Keratinocyte (primary cell): ENCODE measurements around the gene TANK. TPM values are rescaled to one million over a fixed set of nuclear protein-coding genes. Genes with fewer than 3 reads are reported as not detected.
"Not testable (repeated sequence)": the region's sequence is repeated elsewhere in the genome, so short reads cannot be mapped to it uniquely, and the experiment has no call there.

ENCODE experiments used
- DNase-seq: peaks from one replicate; pipeline ENCODE4 v3.0.0-alpha.2; 2011; ENCODE audit warnings: low read depth, missing footprints, low spot score
- FAIRE-seq: peaks from 2 replicates; lab custom pipeline; 2011; peaks lifted over from hg19 to GRCh38; lab: Jason Lieb, UNC
- H2AFZ ChIP-seq: 2 replicates; pipeline ENCODE4 v1.6.0; 2012; ENCODE audit warnings: low read length, control low read depth, inconsistent platforms; ENCODE audit not compliant: control insufficient read depth
- H3K27ac ChIP-seq: 2 replicates; pipeline ENCODE4 v1.5.1; 2011; ENCODE audit warnings: low read length; ENCODE audit not compliant: control insufficient read depth, insufficient read depth
- H3K27me3 ChIP-seq: 3 replicates; pipeline ENCODE4 v1.6.0; 2011; ENCODE audit warnings: low read length; ENCODE audit not compliant: control insufficient read depth, insufficient read depth; ENCODE audit errors: extremely low read depth
- H3K36me3 ChIP-seq, 2 experiments: 2 replicates in 1 of 2; 3 replicates in 1 of 2; pipeline ENCODE4 v1.5.1; 2011; ENCODE audit warnings: low read length in 2 of 2, mild to moderate bottlenecking in 1 of 2; ENCODE audit not compliant: control insufficient read depth in 2 of 2, insufficient read depth in 2 of 2; ENCODE audit errors: extremely low read depth in 1 of 2
- H3K4me1 ChIP-seq: 3 replicates; pipeline ENCODE4 v1.5.1; 2011; ENCODE audit warnings: low read length; ENCODE audit not compliant: control insufficient read depth, insufficient read depth; ENCODE audit errors: extremely low read depth
- H3K4me2 ChIP-seq: 3 replicates; pipeline ENCODE4 v1.6.0; 2011; ENCODE audit warnings: low read depth, low read length; ENCODE audit not compliant: control insufficient read depth, insufficient read depth; ENCODE audit errors: extremely low read depth
- H3K4me3 ChIP-seq, 3 experiments: fragments of 200-600 bp in 1 of 3; sonication (generic) in 1 of 3; 2 replicates in 2 of 3; 3 replicates in 1 of 3; pipeline ENCODE4 v1.5.1; 2011 to 2016; ENCODE audit warnings: low read length in 3 of 3, mild to moderate bottlenecking in 3 of 3, control low read depth in 2 of 3, inconsistent platforms in 1 of 3, low read depth in 1 of 3, mixed read lengths in 1 of 3, mixed run types in 1 of 3, moderate library complexity in 1 of 3; ENCODE audit not compliant: control insufficient read depth in 2 of 3, insufficient read depth in 2 of 3; ENCODE audit errors: extremely low read depth in 1 of 3
- H3K79me2 ChIP-seq: 2 replicates; pipeline ENCODE4 v1.6.0; 2012; ENCODE audit warnings: low read length; ENCODE audit not compliant: control insufficient read depth, insufficient read depth
- H3K9ac ChIP-seq: 3 replicates; pipeline ENCODE4 v1.6.0; 2011; ENCODE audit warnings: low read length; ENCODE audit not compliant: control insufficient read depth, insufficient read depth; ENCODE audit errors: extremely low read depth
- H3K9me1 ChIP-seq: 3 replicates; pipeline ENCODE4 v1.6.0; 2011; ENCODE audit warnings: low read length; ENCODE audit not compliant: control insufficient read depth, insufficient read depth; ENCODE audit errors: extremely low read depth
- H3K9me3 ChIP-seq: 2 replicates; pipeline ENCODE4 v1.5.1; 2012; ENCODE audit warnings: low read depth, low read length; ENCODE audit not compliant: control insufficient read depth
- H4K20me1 ChIP-seq: 3 replicates; pipeline ENCODE4 v1.6.0; 2011; ENCODE audit warnings: low read length; ENCODE audit not compliant: control insufficient read depth, insufficient read depth; ENCODE audit errors: extremely low read depth
- EZH2 ChIP-seq: IDR thresholded peaks from one replicate; pipeline ENCODE4 v1.6.1; 2012; ENCODE audit warnings: inconsistent platforms, mild to moderate bottlenecking, low read length, moderate library complexity
- dilution Hi-C: fragments of 300-500 bp; cut with MboI; formaldehyde crosslinking; loops from one replicate; pipeline ENCODE4 v1.7.0; 2020; ENCODE audit warnings: low sequenced_read_pairs; ENCODE audit not compliant: extremely low pct_ligation_motif_present
- polyA plus RNA-seq, 5 experiments: library from polyadenylated mRNA; depleted of rRNA in 3 of 5; stranded (reverse) in 3 of 5; stranded (forward) in 1 of 5; unstranded in 1 of 5; fragments of >200 nt; gene quantifications; 1 replicate in 1 of 5; 2 replicates in 3 of 5; 3 replicates in 1 of 5; pipeline versions ENCODE4 v1.2.1 to v1.2.3, GENCODE V29; 2011 to 2012; ENCODE audit warnings: missing spikeins in 2 of 5, low read depth in 1 of 5, low replicate concordance in 1 of 5
- TF ChIP-seq, protein P1 (sequence below), 3 experiments: IDR thresholded peaks in 1 of 3; conservative IDR thresholded peaks in 1 of 3; optimal IDR thresholded peaks in 1 of 3; 2 replicates in 2 of 3; 3 replicates in 1 of 3; pipeline versions ENCODE3 to v1.5.1; 2011; ENCODE audit warnings: low read length in 3 of 3, mild to moderate bottlenecking in 3 of 3, moderate library complexity in 2 of 3, control low read depth in 1 of 3, inconsistent platforms in 1 of 3; ENCODE audit not compliant: insufficient read depth in 2 of 3; ENCODE audit errors: extremely low read depth in 1 of 3

The TANK gene
- polyA plus RNA-seq, 1 donor (not counting 4 experiments of a cell fraction or from before 2014, with no cell fraction given) = 47.2 TPM

DNA sequence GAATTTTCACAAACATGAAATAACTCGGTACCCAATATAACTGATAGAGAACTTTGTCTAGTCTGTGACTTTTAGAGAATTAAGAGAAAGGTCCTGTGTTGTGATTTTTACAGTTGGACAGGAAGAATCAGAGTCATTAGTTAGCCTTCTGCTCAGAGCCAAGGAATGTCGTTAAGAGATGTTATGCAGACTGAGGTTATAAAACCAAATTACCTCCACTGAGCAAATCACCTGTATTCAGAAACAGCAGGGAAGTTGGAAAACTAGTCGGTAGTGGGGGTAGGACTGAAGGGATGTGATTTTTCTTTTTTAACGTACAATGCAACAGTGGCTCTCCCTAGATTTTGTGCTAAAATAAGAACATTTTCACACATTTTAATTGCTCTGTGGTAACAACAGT is 18.5 kb downstream of the TANK start:
- no peak for TF ChIP-seq EZH2
- TF ChIP-seq, protein P1, sequence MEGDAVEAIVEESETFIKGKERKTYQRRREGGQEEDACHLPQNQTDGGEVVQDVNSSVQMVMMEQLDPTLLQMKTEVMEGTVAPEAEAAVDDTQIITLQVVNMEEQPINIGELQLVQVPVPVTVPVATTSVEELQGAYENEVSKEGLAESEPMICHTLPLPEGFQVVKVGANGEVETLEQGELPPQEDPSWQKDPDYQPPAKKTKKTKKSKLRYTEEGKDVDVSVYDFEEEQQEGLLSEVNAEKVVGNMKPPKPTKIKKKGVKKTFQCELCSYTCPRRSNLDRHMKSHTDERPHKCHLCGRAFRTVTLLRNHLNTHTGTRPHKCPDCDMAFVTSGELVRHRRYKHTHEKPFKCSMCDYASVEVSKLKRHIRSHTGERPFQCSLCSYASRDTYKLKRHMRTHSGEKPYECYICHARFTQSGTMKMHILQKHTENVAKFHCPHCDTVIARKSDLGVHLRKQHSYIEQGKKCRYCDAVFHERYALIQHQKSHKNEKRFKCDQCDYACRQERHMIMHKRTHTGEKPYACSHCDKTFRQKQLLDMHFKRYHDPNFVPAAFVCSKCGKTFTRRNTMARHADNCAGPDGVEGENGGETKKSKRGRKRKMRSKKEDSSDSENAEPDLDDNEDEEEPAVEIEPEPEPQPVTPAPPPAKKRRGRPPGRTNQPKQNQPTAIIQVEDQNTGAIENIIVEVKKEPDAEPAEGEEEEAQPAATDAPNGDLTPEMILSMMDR (optimal IDR thresholded peaks at IDR 0.05 in 1 of 3, IDR thresholded peaks at IDR 0.05 in 1 of 3, conservative IDR thresholded peaks at IDR 0.05 in 1 of 3; ENCODE audit: extremely low read depth in 1 of 3, insufficient read depth in 2 of 3, low read length in 3 of 3) = no peak
- H3K9ac ChIP-seq = no peak overlapping the region
- H4K20me1 ChIP-seq = no peaks in the 10 kb centered on the region
- no peak for DNase-seq
- H3K4me1 ChIP-seq = no peaks in the 10 kb centered on the region
- H2AFZ ChIP-seq = no peak overlapping the region
- H3K27me3 ChIP-seq = no peaks in the 10 kb centered on the region
- H3K79me2 ChIP-seq = peaks cover 8% of the 10 kb centered on the region
- H3K4me3 ChIP-seq = no peak overlapping the region
- dilution Hi-C loops = no loop called here
- no peaks in the 10 kb centered on the region for H3K9me1 ChIP-seq
- H3K27ac ChIP-seq = no peak overlapping the region
- H3K9me3 ChIP-seq = no peaks in the 10 kb centered on the region
- H3K36me3 ChIP-seq = peaks cover 6 to 12% of the 10 kb centered on the region in 2 experiments
- no peak overlapping the region for H3K4me2 ChIP-seq
- no peak for FAIRE-seq

DNA sequence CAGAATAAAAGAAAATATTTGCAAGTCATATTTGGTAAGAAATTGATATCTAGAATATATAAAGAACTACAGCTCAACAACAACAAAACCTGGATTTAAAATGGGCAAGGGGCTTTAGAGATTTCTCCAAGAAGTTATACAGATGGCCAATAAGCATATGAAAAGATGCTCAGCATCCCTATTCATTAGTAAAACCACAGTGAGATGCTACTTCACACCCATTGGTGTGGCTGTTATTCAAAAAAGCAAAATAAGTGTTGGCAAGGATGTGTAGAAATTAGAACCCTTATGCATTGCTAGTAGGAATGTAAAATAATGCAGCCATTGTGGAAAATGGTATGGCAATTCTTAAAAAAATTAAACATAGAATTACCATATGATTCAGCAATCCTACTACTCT is 29.8 kb downstream of the TANK start:
- H3K9me1 ChIP-seq = no peaks in the 10 kb centered on the region
- no peak for FAIRE-seq
- TF ChIP-seq EZH2 = no peak
- TF ChIP-seq, protein P1 (optimal IDR thresholded peaks at IDR 0.05 in 1 of 3, IDR thresholded peaks at IDR 0.05 in 1 of 3, conservative IDR thresholded peaks at IDR 0.05 in 1 of 3; ENCODE audit: extremely low read depth in 1 of 3, insufficient read depth in 2 of 3, low read length in 3 of 3) = no peak

GRCh38 chr2:161195602-161196001 is 35.4 kb downstream of the TANK start:
- H2AFZ ChIP-seq, H3K4me2 ChIP-seq, H4K20me1 ChIP-seq, H3K36me3 ChIP-seq, H3K27me3 ChIP-seq, H3K9me1 ChIP-seq, dilution Hi-C loops, H3K4me1 ChIP-seq, FAIRE-seq, DNase-seq, H3K9ac ChIP-seq, H3K4me3 ChIP-seq, H3K79me2 ChIP-seq, H3K27ac ChIP-seq, H3K9me3 ChIP-seq: not testable (repeated sequence)

More for the DNA sequence above, 29.8 kb downstream of the TANK start:
- Histone ChIP-seq H3K4me3 (no peak overlapping the region), H3K9me3 (no peaks in the 10 kb centered on the region), H4K20me1 (no peaks in the 10 kb centered on the region), H3K27ac (no peak overlapping the region), H3K36me3 (peaks cover 2 to 5% of the 10 kb centered on the region in 2 experiments), H2AFZ (no peak overlapping the region), H3K9ac (no peak overlapping the region), H3K4me2 (no peak overlapping the region), H3K79me2 (no peaks in the 10 kb centered on the region), H3K27me3 (no peaks in the 10 kb centered on the region), H3K4me1 (no peaks in the 10 kb centered on the region)
- no peak for DNase-seq
- dilution Hi-C loops = no loop called here
